ENCODE results near the gene TMPRSS13.

- TF ChIP-seq CTCF (IDR thresholded peaks at IDR 0.05), result no peak
- no peak for TF ChIP-seq POLR2A (IDR thresholded peaks at IDR 0.05)
- TF ChIP-seq POLR2AphosphoS5 (IDR thresholded peaks at IDR 0.05), result no peak
Measured at GRCh38 chr11:117918366-117919255, 10.6 kb downstream of the TMPRSS13 start.
